Measurements from ENCODE around the gene HOXB5. TPM values are rescaled to one million over a fixed set of nuclear protein-coding genes. Genes with fewer than 3 reads are reported as not detected.

The HOXB5 gene
- total and polyA plus RNA-seq, 2 donors (not counting 1 experiment from before 2014, with no cell fraction given), result not detected

GRCh38 chr17:48620461-48621139, 27.0 kb upstream of the HOXB5 start:
- no peak overlapping the region for H3K9ac ChIP-seq (ENCODE audit: low read length)
- H3K4me3 Mint-ChIP-seq, result no peak overlapping the region

More at GRCh38 chr17:48620461-48621139, 27.0 kb upstream of the HOXB5 start:
- Histone ChIP-seq H3K9me3 (ENCODE audit: control extremely low read depth in 1 of 3, control insufficient read depth in 2 of 3, insufficient read depth in 1 of 3, low read length in 2 of 3) (peaks cover 0 to 21% (median 0%) of the 10 kb centered on the region in 3 donors), H3K4me2 (replicated peaks; ENCODE audit: low read depth, low read length, poor library complexity, severe bottlenecking) (no peak overlapping the region), H3K36me3 (replicated peaks in 1 of 2; ENCODE audit: control extremely low read depth in 1 of 2, control insufficient read depth in 1 of 2, extremely low read depth in 1 of 2, insufficient read depth in 2 of 2, low read length in 1 of 2) (no peaks in the 10 kb centered on the region), H3K79me2 (ENCODE audit: control insufficient read depth, insufficient read depth, low read length) (no peaks in the 10 kb centered on the region), H3K4me1 (ENCODE audit: control insufficient read depth in 2 of 2, insufficient read depth in 2 of 2, low read length in 2 of 2) (peaks cover 30 to 45% of the 10 kb centered on the region in 2 donors), H3K27me3 (replicated peaks in 1 of 4; ENCODE audit: control extremely low read depth in 1 of 4, control insufficient read depth in 3 of 4, insufficient read depth in 4 of 4, low read length in 3 of 4) (peaks cover 0 to 98% (median 72%) of the 10 kb centered on the region in 4 experiments), H3K4me3 (ENCODE audit: control extremely low read depth in 1 of 5, extremely low read depth in 1 of 5, insufficient read depth in 1 of 5, low read depth in 2 of 5, low read length in 4 of 5) (no peak overlapping the region), H3K27ac (ENCODE audit: low read length in 2 of 2) (no peak overlapping the region), H4K20me1 (ENCODE audit: control insufficient read depth, insufficient read depth, low read length, poor library complexity, severe bottlenecking) (no peaks in the 10 kb centered on the region), H2AFZ (ENCODE audit: insufficient read depth, low read depth, low read length, poor library complexity, severe bottlenecking) (no peak overlapping the region)
- no peak for TF ChIP-seq EZH2 (IDR thresholded peaks at IDR 0.05; ENCODE audit: borderline replicate concordance, insufficient read depth, low read depth, low read length, poor library complexity, severe bottlenecking)
- TF ChIP-seq, protein P1, sequence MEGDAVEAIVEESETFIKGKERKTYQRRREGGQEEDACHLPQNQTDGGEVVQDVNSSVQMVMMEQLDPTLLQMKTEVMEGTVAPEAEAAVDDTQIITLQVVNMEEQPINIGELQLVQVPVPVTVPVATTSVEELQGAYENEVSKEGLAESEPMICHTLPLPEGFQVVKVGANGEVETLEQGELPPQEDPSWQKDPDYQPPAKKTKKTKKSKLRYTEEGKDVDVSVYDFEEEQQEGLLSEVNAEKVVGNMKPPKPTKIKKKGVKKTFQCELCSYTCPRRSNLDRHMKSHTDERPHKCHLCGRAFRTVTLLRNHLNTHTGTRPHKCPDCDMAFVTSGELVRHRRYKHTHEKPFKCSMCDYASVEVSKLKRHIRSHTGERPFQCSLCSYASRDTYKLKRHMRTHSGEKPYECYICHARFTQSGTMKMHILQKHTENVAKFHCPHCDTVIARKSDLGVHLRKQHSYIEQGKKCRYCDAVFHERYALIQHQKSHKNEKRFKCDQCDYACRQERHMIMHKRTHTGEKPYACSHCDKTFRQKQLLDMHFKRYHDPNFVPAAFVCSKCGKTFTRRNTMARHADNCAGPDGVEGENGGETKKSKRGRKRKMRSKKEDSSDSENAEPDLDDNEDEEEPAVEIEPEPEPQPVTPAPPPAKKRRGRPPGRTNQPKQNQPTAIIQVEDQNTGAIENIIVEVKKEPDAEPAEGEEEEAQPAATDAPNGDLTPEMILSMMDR (IDR thresholded peaks at IDR 0.05), result no peak
- 82% methylated on average over 4 of the region's 6 CpGs for WGBS (ENCODE audit: insufficient coverage)
- ChIA-PET POLR2A (no interaction called here), CTCF (interaction anchor here (1.1 to 2.7 kb wide), 4 partner anchors 8 to 541 kb away, joined by 3 to 11 read pairs (median 4); no protein-coding TSS in a partner anchor)
- no peak overlapping the region for H3K27ac Mint-ChIP-seq
- ATAC-seq (ENCODE audit: low read depth) (no peak), DNase-seq (no peak)
- peaks cover 22% of the 10 kb centered on the region for H3K4me1 Mint-ChIP-seq
- H3K27me3 Mint-ChIP-seq, result peaks cover 80% of the 10 kb centered on the region
- intact Hi-C loops (cut with micrococcal nuclease), result no loop called here
- no peaks in the 10 kb centered on the region for H3K9me3 Mint-ChIP-seq (ENCODE audit: insufficient read depth)
